Colonic mucosa (tissue), 4 donors: ENCODE measurements around the gene SPATS2L. TPM values are rescaled to one million over a fixed set of nuclear protein-coding genes. Genes with fewer than 3 reads are reported as not detected.

ENCODE experiments used
- DNase-seq: peaks from one replicate; pipeline ENCODE4 v3.0.0-alpha.2; 2020
- H3K27ac ChIP-seq: fragments of 200-600 bp; one replicate; pipeline ENCODE4 v1.8.0; 2021
- H3K27me3 ChIP-seq: fragments of 200-600 bp; one replicate; pipeline ENCODE4 v1.8.0; 2021
- H3K36me3 ChIP-seq: fragments of 200-600 bp; one replicate; pipeline ENCODE4 v1.8.0; 2021
- H3K4me1 ChIP-seq: fragments of 200-600 bp; one replicate; pipeline ENCODE4 v1.8.0; 2021; ENCODE audit warnings: mild to moderate bottlenecking
- H3K4me3 ChIP-seq: fragments of 200-600 bp; one replicate; pipeline ENCODE4 v1.8.0; 2021
- H3K9ac ChIP-seq, 2 donors: one replicate each; pipeline ENCODE4 v1.7.0; 2013; ENCODE audit warnings: control low read depth in 2 of 2, low read depth in 2 of 2, low read length in 2 of 2
- H3K9me3 ChIP-seq: fragments of 200-600 bp; one replicate; pipeline ENCODE4 v1.8.0; 2021
- intact Hi-C: fragments of 100-400 bp; cut with DNase I; formaldehyde crosslinking; loops from one replicate; pipeline ENCODE4 v1.14.1; 2022
- total RNA-seq, 2 donors: library from RNA; stranded (reverse); fragmentation: NEBNext Ultra II Directional in 1 of 2; extraction: Animal tissue kit (Norgen Biotek cat#: 25700) in 1 of 2; gene quantifications; one replicate each; pipeline ENCODE4 v1.2.1, GENCODE V29; 2021
- TF ChIP-seq, protein P1 (sequence below): fragments of 200-600 bp; IDR thresholded peaks from one replicate; pipeline ENCODE4 v1.8.0; 2022; ENCODE audit warnings: antibody characterized with exemption, mild to moderate bottlenecking
- donor health status: healthy.
- donor health status: DM: no; HTN: no; CAD: no.
- donor health status: DM: no; HTN: no; CAD: no.

SPATS2L gene
- total RNA-seq, 2 donors from 2014 or later, result 151 to 187 TPM

DNA sequence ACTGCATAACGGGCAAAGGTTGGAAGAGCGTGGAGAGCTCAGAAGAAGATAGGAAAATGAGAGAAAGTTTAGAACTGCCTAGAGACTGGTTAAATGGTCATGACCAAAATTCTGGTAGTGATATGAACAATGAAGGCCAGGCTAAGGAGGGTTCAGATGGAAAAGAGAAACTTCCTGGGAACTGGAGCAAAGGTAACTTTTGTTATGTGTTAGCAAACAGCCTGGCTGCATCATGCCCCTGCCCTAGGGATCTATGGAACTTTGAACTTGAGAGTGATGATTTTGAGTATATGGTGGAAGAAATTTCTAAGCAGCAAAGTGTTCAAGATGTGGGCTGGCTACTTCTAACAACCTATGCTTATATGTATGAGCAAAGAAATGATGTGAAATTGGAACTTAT is 44.4 kb upstream of the SPATS2L start:
- intact Hi-C loops, result no loop called here
- H3K9me3 ChIP-seq, result no peaks in the 10 kb centered on the region
- TF ChIP-seq, protein P1, sequence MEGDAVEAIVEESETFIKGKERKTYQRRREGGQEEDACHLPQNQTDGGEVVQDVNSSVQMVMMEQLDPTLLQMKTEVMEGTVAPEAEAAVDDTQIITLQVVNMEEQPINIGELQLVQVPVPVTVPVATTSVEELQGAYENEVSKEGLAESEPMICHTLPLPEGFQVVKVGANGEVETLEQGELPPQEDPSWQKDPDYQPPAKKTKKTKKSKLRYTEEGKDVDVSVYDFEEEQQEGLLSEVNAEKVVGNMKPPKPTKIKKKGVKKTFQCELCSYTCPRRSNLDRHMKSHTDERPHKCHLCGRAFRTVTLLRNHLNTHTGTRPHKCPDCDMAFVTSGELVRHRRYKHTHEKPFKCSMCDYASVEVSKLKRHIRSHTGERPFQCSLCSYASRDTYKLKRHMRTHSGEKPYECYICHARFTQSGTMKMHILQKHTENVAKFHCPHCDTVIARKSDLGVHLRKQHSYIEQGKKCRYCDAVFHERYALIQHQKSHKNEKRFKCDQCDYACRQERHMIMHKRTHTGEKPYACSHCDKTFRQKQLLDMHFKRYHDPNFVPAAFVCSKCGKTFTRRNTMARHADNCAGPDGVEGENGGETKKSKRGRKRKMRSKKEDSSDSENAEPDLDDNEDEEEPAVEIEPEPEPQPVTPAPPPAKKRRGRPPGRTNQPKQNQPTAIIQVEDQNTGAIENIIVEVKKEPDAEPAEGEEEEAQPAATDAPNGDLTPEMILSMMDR, result no peak
- no peak for DNase-seq
- H3K9ac ChIP-seq, result no peak overlapping the region
- no peaks in the 10 kb centered on the region for H3K4me1 ChIP-seq
- no peak overlapping the region for H3K4me3 ChIP-seq
- H3K27ac ChIP-seq, result no peak overlapping the region
- H3K27me3 ChIP-seq, result no peaks in the 10 kb centered on the region
- no peaks in the 10 kb centered on the region for H3K36me3 ChIP-seq

DNA sequence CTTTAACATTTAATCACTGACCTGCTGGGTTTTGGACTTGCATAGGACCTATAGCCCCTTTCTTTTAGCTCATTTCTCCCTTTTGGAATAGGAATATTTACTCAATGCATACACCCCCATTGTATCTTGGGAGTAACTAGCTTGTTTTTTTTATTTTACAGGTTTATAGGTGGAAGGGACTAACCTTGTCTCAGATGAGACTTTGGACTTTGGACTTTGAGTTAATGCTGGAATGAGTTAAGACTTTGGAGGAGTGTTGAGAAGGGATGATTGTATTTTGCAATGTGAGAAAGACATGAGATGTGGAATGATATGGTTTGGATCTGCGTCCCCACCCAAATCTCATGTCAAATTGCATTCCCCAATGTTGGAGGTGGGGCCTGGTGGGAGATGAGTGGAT is 43.2 kb upstream of the SPATS2L start:
- DNase-seq, result no peak
- no peaks in the 10 kb centered on the region for H3K36me3 ChIP-seq
- intact Hi-C loops, result no loop called here

DNA sequence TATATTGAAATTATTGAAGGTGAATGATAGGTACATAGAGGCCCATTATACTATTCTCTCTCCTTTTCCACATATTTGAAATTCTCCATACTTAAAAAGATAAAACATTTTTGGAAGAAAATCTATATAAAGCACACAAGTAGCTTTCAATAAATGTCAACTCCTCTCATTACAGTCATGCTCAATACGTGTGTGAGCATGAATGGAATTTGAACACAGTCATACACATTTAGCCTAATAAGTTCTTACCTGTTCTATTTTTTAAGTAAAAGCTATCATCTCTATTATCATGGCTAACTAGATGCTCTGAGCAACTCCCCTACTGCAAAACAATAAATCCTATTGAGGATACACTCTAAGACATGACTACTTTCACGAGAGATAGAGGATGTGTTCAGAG is 41.9 kb upstream of the SPATS2L start:
- no peak for DNase-seq
- no peak overlapping the region for H3K27ac ChIP-seq
- H3K9ac ChIP-seq, result no peak overlapping the region
- no peaks in the 10 kb centered on the region for H3K36me3 ChIP-seq
- intact Hi-C loops, result no loop called here
- no peaks in the 10 kb centered on the region for H3K4me1 ChIP-seq
- no peaks in the 10 kb centered on the region for H3K9me3 ChIP-seq
- no peak overlapping the region for H3K4me3 ChIP-seq
- TF ChIP-seq, protein P1, result no peak
- no peaks in the 10 kb centered on the region for H3K27me3 ChIP-seq

More for the DNA sequence above, 43.2 kb upstream of the SPATS2L start:
- Histone ChIP-seq H3K9ac (no peak overlapping the region), H3K4me1 (no peaks in the 10 kb centered on the region), H3K27me3 (no peaks in the 10 kb centered on the region), H3K27ac (no peak overlapping the region), H3K9me3 (no peaks in the 10 kb centered on the region), H3K4me3 (no peak overlapping the region)
- TF ChIP-seq, protein P1, result no peak

- intact Hi-C loops, result no loop called here
- no peaks in the 10 kb centered on the region for H3K9me3 ChIP-seq
- TF ChIP-seq, protein P1, result no peak
Observed at GRCh38 chr2:200266406-200266805, 40.1 kb upstream of the SPATS2L start.

DNA sequence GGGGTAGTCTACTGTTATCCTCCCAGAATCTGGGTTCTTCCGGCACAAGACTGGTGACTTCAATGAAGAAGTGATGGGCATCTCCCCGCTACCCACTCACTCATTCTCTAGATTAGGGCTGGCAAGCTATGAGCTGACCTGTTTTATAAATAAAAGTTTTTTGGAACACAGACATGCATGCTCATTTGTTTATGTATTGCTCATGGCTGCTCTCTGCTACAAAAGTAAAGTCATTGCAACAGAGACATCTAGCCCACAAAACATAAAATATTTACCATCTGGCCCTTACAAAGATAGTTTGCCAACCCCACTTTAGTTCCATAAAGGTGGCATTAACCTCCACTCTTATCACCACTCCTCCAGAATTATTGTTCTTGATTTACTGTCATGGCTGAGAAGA is 39.1 kb upstream of the SPATS2L start:
- Histone ChIP-seq H3K4me1 (no peaks in the 10 kb centered on the region), H3K4me3 (no peak overlapping the region), H3K9me3 (no peaks in the 10 kb centered on the region), H3K27ac (no peak overlapping the region), H3K36me3 (no peaks in the 10 kb centered on the region), H3K27me3 (no peaks in the 10 kb centered on the region), H3K9ac (no peak overlapping the region)
- TF ChIP-seq, protein P1, result no peak
- no peak for DNase-seq
- intact Hi-C loops, result no loop called here

More at GRCh38 chr2:200266406-200266805, 40.1 kb upstream of the SPATS2L start:
- no peak overlapping the region for H3K4me3 ChIP-seq
- no peaks in the 10 kb centered on the region for H3K27me3 ChIP-seq
- no peak for DNase-seq
- H3K36me3 ChIP-seq, result no peaks in the 10 kb centered on the region
- H3K27ac ChIP-seq, result no peak overlapping the region
- H3K4me1 ChIP-seq, result no peaks in the 10 kb centered on the region
- no peak overlapping the region for H3K9ac ChIP-seq

DNA sequence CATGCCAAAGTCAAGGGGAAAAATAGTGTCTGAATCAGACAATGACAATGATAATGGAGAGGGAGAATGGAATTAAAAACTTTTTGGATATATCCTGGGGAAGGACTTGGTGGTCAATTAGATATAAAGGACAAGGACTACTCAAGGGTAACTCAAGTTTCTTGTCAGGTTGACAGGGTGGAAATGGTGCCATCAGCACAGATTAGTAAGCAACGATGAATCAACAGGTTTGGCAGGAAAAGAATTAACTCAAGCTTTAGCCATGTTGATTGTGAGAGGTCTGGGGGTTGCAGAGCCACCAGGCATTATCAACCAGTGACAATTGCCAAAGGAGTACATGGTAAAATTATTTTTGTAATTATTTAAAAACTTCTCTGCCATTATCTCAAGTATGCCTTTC is 35.8 kb upstream of the SPATS2L start:
- TF ChIP-seq, protein P1, result no peak
- Histone ChIP-seq H3K27ac (no peak overlapping the region), H3K36me3 (no peaks in the 10 kb centered on the region), H3K4me1 (no peaks in the 10 kb centered on the region), H3K9ac (no peak overlapping the region), H3K4me3 (no peak overlapping the region), H3K9me3 (no peaks in the 10 kb centered on the region), H3K27me3 (no peaks in the 10 kb centered on the region)
- intact Hi-C loops, result no loop called here
- no peak for DNase-seq
